HG03342 (cell line): ENCODE results near the gene GSC.
"Not testable (repeated sequence)": the region's sequence is repeated elsewhere in the genome, so short reads cannot be mapped to it uniquely, and the experiment has no call there.

Experiments used
- ATAC-seq: cut with Tn5 transposase; IDR thresholded peaks from one replicate; pipeline ENCODE4 v1.9.1; 2021; ENCODE audit warnings: mild to moderate bottlenecking, moderate library complexity; ENCODE audit not compliant: unreplicated experiment

Gene GSC

DNA sequence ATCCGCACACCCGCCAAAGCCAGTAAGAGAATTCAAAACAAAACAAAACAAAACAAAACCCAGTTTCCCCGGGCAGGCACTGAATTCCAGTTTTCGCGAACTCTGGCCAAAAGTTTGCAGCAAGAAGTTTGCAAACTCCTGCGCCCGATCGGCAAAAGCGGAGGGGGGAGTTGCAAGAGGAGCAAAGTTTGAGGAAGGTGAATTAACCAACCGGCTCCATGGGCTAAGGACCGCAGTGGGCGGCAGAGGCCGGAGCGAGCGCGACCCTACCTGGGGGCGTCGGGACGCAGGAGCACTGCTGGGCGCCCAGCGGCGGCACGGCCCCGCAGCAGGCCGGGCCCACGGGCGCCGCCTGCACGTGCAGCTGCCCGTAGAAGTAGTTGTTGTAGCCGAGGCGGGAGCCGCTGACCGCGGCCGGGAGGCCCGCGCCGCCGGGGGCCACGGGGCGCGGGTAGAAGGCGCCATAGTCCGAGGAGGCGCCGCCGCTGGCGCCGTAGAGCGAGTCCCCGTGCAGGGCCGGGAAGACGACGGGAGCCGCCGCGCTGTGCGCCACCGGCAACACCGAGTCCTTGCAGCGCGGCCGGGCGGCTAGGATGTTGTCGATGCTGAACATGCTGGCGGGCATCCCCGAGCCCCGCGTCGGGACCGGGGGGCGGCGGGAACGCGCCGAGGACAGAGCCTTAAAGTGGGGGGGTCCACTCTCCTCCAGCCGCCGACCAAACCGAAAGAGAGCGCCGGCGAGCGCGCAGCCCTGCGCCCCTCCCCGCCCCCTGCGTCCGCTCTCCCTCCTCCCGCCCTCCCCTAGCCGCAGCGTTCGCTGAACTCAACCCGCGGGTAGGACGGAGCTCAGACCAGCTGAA is at the start of gene GSC:
Gene GSC (minus strand): TSS at position 723 of the 860 bp plus-strand sequence. CDS start 98 bp downstream, at position 625.
- no peak for ATAC-seq

DNA sequence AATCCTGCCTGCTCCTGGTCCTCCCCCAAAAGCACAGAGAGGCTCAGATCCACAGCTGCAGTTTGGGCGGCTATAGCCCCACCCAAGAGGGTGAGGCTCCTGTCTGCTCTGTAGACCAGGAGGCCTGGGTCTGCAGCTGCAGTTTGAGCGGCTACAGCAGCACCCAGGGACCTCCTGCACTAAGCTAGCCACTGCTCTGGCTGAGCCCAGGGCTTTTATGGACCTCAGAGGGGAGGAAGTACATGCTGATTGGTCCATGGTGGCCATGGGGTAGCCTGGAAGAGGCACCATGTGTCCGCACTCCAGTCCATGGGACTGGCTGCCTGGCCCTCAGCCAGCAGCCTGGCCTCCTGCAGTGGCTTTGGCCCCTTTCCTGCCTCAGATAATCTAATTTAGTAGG is 49.6 kb upstream of the GSC start:
- ATAC-seq, result no peak

DNA sequence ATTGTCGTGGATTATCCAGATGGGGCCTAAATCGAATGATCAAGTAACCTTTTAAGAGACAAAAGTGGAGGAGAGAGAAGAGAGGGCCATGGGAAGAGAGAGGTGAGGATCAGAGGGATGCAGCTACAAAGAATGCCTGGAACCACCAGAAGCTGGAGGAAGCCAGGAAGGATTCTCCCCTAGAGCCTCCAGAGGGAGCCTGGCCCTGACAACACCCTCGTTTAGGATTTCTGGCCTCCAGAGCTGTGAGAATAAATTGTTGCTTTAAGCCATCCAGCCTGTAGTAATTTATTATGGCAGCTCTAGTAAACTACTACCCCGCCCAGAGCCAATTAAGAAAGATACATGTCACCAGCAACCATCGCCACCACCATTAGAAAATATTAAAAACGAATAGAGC is 46.2 kb upstream of the GSC start:
- ATAC-seq, result no peak

DNA sequence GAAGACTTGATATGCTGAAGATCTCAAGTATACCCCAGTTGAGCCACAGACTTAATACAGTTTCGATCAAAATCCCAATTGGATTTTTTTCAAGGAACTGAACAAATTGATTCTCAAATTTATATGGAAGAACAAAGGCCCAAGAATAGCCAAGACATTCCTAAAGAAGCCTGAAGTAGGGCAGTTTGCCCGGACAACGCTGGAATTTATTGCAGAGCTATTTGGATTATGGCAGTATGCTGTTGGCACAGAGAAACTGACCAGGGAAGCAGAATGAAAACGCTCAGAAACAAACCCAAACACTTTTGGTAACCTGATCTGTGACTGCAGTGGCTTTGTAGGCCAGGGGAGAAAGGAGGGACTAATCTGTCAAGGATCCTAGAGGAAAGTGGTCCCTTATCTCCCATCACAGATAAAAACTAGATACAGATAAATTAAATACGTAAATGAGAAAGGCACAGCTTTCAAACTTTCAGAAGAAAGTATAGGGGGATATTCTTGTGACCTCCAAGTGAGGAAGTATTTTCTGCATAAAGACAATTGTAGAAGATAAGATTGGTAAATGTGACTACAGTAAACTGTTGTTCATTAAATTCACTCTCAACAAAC is 35.9 kb upstream of the GSC start:
- ATAC-seq, result no peak

DNA sequence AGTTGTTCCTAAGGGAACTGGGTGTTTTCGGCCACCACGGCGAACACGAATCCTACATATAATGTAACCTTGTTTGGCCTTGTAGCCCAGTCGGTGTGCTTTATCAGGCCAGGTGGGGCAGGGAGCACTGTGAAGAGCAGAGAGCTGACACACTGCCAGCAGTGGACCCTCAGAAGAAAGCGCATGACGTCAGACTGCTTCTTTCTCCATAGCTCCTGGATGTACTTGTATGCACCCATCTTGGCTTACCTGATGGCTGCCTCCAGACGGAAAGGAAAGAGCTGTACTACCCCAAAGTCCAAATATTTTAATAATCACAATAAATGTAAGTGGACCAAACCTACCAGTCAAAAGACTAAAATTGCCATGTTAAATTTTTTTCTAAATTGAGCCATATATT is 31.3 kb upstream of the GSC start:
- no peak for ATAC-seq

DNA sequence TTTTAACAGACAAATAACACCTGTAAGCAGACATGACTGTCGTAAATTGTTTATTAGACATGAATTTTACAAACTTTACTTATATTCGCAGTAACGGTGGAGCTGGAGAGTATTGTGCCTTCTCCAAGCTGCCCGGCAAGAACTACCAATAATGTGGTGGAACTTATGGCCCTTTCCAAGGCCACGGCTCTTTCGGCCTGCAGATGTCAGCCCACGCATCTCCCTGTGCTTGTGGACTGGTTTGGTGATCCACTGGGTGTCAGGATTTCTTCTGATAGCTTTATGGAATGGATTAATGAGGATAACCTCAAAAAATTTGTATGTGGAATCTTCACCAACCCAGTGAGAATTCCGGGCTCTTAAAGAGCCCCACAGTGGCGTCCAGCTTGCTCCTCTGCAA is 30.9 kb upstream of the GSC start:
- not testable (repeated sequence) for ATAC-seq

DNA sequence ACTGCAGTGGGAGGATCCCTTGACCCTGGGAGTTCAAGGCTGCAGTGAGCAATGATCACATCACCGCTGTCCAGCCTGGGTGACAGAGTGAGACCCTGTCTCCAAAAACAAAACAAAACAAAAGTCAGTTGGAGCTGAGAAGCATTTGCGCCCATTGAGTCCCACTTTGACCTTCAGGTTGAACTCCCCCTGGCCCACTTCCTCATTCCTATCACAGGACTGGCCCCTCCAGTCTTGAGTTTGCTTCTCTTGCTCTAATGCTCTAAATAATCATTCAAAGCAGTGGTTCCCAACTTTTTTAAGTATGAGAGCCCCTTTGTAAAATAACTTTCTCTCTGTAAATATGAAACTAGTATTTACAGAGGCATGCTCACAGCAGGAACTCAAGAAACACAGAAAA is 28.0 kb upstream of the GSC start:
- ATAC-seq, result no peak

DNA sequence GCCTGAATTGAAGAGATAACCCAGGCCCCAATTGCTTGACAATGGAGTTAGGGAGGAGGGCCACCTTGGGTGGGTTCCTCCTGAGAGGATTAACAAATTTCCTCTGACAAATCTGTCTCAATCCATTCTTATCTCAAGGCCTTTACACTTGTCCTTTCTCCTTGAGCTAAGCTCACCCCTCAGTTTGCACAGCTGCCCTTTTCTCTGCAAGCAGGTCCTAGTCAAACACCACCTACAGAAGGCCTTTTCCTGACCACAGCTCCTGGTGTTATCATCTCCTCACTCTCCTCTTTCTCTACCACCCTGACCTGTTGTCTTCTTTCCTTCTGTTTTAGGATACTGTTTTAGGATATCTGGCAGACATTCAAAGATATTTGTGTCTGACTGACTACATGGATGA is 26.4 kb upstream of the GSC start:
- ATAC-seq, result no peak

DNA sequence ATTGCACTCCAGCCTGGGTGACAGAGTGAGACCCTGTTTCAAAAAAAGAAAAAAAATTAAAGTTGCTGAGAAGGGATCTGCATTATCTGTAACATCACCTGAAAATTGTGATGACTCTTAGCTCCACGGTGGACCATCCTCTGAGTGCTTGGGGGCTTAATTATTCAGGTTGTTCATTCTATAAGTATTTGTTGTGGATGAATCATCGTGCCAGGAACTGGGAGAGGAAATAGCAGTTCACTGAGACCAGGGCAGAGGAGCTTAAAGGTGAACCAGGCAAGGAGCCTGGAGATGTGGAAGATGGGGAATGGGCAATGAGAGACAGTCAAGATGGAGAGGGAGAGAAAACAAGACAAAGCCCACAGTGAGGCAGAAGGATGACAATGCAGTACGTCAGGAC is 25.5 kb upstream of the GSC start:
- ATAC-seq, result no peak

DNA sequence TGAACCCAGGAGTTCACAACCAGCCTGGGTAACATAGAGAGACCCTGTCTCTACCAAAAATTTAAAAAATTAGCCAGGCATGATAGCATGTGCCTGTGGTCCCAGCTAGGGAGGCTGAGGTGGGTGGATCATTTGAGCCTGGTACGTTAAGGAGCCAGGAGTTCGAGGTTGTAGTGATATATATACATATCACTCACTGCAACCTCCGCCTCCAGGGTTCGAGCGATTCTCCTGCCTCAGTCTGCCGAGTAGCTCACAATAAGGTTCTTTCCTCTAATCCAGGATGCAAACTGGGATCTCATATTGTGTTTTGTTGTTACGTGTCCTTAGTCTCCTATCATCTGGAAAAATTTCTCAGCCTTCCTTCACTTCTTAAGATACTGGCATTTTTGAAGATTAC is 24.0 kb upstream of the GSC start:
- no peak for ATAC-seq

DNA sequence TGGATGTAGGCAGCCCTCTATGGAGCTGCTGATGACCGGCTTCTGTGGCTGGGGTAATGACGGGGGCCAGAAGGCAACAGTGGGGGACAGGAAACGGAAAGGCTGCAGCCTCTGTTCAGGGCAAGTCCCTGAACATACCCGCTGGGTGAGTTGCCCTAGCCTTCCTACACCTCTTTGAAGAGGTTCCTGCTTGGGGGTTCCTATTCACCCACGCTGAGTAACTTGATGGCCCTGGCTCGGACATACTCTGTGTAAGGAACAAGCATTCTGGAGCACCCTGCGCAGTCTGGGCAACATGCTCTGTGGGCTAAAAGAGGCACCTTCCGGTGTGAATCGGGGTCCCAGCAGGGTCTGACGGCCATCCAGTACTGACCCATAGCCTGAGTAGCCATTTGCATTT is 17.7 kb upstream of the GSC start:
- ATAC-seq, result no peak

DNA sequence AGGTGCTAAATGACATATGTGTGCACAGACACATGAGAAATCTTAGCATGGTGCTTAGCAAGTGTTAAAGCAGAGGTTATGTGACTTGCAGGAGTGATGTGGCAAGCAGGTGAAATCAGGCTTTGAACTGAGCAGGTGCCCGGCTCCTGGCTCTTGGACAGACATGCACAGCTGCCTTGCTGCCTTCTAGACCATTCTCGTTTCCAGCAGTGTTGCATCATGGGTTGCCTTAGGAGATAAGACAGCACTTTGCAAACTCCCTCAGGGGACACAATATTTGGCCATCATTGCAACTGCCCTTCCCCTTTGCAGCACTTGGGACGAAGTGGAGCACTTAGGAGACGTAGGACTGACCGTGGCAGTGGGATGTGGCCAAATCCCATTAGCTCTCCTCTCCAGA is 17.2 kb upstream of the GSC start:
- ATAC-seq, result no peak

DNA sequence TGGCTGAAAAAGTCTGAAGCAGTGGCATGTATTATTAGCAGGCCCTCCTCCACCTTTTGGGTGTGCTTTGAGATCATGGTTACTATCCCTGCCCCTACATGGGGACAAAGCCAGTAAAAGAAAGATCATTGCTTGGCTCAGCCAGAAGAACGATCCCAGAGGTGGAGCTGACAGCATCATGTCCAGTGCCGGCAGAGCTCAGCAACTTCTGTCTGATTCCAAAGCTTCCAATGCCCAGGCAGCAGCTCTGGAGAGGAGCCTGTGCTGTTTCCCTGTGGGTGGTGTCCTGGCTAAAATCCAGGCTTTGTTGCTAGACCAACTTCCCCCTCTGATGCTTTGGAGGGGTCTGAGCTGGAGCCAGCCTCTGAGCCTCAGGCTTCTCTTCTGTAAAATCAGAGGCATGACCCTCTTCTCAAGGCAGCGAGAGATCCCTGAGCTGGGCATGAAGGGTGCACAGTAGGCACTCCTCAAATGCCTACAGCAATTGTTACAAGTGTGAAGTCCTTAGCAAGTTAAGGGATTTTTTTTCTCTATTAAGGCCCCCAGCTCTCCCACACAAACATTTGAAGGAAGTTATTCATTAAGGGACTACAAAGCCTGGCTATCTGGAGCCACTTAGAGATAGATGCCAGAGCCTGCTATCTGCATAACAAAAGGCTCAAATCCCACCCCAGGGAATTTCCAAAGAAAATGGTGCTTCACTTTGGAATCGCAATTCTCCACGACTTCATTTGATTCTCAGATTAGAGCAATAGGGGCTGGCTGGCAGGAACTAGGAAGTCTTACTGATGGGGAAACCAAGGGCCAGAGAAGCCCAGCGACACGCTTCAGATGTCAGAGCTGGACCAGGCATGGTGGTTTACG is 10.9 kb upstream of the GSC start:
- no peak for ATAC-seq

DNA sequence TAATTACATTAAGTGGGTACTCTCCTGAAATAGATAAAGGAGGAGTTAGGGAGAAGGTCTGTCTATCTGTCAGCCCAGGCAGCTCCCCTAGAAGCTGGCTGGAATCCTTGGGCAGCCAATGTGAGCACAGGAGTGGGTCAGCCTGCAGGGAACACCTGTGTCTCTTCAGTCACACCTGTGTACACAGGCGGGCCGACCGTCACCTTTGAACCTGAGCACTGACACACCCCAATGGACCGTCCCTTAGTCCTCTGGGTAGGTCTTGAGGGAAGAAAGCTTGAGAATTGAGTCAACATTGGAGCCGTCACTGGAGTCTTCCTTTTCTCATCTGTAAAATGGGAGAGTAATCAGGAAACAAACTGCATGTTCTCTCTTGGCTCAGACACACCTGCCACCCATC is 9.8 kb upstream of the GSC start:
- no peak for ATAC-seq

DNA sequence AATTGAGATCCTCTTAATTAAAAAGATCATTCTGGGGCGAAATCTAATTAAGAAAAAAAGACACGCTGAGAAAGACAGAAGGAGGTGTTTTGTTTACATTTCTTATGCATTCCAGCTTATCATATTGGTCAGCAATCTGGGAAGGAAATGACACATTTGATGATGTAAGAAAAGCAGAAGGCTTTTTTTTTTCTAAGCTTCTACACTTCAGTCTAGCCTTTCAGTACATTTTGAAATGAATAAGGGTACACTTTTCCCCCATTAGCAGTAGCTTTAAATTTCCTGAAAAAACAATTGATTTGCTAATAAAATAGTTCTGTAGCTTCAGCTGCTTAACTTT is 5.9 kb upstream of the GSC start:
- ATAC-seq, result no peak

DNA sequence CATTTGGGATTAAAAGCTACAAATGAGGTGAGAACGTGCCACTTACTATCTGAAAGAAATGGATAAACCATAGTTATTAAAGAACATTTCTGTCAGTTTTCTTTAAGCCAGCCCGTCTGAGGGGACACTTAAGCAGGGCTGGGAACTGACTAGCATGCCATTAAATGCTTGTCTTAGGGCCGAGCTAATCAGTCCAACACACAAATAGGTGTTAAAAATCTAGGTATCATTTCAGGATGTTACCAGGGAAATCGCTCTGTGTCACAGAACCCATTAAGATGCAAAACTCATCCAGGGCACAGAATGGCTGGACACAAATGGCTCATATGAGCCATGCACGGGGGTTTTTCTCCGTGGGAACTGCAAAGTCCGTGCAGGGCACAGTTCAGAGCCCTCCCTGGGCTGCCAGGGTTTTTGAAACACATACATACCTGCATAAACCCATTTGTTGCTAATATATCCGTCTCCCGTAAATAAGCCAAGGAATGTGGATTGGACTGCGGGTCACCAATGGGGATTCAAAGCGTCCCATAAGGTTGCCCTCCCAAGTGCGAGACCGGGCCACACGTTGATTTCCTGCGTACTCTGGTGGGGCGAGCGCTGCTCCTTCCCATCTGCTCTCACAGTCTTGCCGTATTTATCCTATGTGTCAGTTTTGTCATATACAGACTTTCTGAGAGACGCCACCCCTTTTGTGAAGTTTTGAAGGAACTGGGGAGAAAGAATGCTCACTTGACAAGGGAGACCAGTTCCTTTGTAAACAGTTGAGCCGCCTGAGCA is 5.4 kb upstream of the GSC start:
- ATAC-seq, result no peak

DNA sequence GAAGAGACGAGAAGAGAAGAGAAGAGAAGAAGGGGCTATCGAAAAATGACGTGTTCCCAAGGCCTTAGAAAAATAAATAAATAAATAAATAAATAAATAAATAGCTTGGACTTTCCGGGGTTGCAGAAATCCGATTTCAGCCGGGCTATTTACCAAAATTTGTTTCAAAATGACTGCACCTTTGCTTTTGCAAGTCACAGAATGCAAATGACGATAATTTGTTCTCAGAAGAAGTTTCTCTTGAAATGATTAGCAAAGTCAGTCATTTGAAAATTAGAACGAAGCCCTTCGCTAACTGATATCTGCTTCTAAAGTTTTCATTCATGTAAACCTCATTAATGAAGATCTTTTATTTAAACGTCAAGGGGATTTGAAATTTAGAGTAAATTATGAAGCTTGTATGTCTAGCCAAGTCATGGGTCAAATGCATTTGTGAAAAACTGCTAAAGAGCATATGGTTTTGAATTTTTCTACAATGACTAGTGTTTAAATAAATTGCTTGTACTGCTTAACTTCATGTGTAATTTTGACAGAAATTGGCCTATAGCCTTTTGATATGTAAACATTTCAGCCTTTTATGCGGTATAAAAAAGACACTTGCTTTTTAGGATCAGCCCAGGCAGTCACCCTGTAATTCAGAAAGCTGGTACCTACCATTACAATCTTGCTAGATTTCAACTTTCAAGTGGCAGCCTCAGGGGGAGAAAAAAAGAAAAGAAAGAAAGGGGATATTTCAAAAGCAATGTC is 4.6 kb upstream of the GSC start:
- no peak for ATAC-seq

DNA sequence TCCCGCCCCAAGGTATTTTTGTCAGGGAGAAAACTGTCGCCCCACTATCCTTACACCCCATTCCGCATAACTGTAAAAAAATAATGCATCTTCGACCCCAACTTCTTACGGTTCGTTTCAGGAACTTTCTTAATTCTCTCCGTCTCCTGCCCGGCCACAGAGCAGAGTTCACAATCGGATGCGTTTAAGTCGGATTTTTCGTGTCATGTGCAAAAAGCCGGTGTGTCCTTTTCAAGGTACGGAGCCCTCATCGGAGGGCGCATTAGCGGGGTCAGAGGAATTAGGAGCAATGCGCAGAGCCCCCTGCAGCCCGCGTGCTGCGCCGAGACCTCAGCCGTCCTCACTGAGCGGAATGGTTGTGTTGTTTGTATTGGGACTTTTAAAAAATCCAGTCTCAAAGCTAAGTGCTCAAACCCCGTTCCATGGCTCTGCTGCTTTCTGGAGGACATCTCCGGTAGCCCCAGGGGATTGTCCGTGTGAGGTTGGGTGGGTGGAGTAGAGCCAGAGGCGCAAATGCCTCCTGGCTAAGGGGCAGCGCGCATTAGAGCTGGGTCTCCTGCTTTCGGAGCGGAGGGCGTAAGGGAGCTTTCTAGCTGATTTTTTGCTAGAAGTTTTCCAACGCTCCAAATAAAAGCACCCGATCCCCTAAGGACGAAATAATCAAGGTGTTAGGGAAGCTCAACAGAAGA is 3.9 kb upstream of the GSC start:
- no peak for ATAC-seq

DNA sequence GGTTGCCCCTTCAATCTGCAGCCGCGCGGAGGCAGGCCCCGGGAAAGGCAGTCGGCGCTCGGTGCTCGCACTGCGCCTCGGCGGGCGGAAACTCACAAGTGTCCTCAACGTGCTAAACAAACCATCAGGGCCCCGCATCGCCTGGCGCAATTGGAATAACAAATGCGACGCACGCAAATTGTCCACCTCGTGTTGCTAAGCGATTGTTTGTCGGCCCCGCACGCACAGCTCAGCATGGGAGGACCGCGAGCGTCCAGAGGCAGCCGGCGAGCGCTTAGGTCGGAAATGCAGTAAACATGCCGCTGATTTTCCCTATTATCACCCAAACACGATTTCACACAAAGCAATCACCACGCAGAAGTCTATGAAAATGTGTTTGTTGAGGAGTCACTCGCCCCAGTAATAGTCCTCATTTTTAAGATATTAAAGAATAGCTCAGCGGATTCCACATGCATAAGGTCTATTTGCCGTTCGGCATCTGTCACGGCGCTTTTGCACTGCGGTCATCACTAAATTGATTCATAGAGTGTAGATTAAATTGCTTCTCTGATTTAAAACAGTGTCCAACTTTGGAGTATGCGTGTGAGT is 3.2 kb upstream of the GSC start:
- ATAC-seq, result no peak
